Activated CD8-positive, alpha-beta T cell treated with anti-CD3 and anti-CD28 coated beads for 36 hours (primary cell): ENCODE data around the gene PPP2R3A. TPM values are rescaled to one million over a fixed set of nuclear protein-coding genes. Genes with fewer than 3 reads are reported as not detected.
A peak's percentile ranks its signal among the peaks of the same experiment; 100 is the strongest.

ENCODE experiments used
- ATAC-seq: fragments of 200-7000 bp; cut with Tn5 transposase; one replicate; pipeline ENCODE4 v1.10.0; 2021; ENCODE audit warnings: mild to moderate bottlenecking, moderate library complexity
- CTCF ChIA-PET: fragments of 350-600 bp; sonication (Branson Sonifier 250); formaldehyde crosslinking; loops from one replicate; lab custom pipeline; 2021; ENCODE audit warnings: antibody characterized with exemption; lab: Charles Lee
- POLR2A ChIA-PET: fragments of 350-600 bp; sonication (Branson Sonifier 250); formaldehyde crosslinking; loops from one replicate; lab custom pipeline; 2021; ENCODE audit warnings: antibody characterized with exemption; lab: Charles Lee
- DNase-seq: peaks from one replicate; pipeline ENCODE4 v3.0.0-alpha.2; 2020
- H3K27ac Mint-ChIP-seq: one replicate; pipeline ENCODE4 v1.8.0; 2021; ENCODE audit warnings: mild to moderate bottlenecking, mixed read lengths
- H3K27me3 Mint-ChIP-seq: one replicate; pipeline ENCODE4 v1.8.0; 2021; ENCODE audit warnings: mixed read lengths
- H3K36me3 Mint-ChIP-seq: one replicate; pipeline ENCODE4 v1.8.0; 2021; ENCODE audit warnings: low read depth, mixed read lengths
- H3K4me1 Mint-ChIP-seq: one replicate; pipeline ENCODE4 v1.8.0; 2021; ENCODE audit warnings: low read depth, mixed read lengths
- H3K4me3 Mint-ChIP-seq: one replicate; pipeline ENCODE4 v1.8.0; 2021; ENCODE audit warnings: mild to moderate bottlenecking, moderate library complexity, mixed read lengths
- H3K9me3 Mint-ChIP-seq: one replicate; pipeline ENCODE4 v1.8.0; 2021; ENCODE audit warnings: mixed read lengths
- intact Hi-C: fragments of 100-400 bp; cut with micrococcal nuclease; formaldehyde crosslinking; loops from one replicate; pipeline ENCODE4 v1.10.0; 2022
- total RNA-seq, 2 experiments: library from RNA; stranded (reverse); gene quantifications; one replicate each; pipeline ENCODE4 v1.2.3, GENCODE V29; 2021
- TF ChIP-seq, protein P1 (sequence below): fragments of 200-600 bp; IDR thresholded peaks from one replicate; pipeline ENCODE4 v1.8.0; 2022; ENCODE audit warnings: antibody characterized with exemption, mild to moderate bottlenecking

PPP2R3A gene
- total RNA-seq, 2 experiments from 2014 or later: 0.16 to 0.51 TPM

- no peak for DNase-seq
- no peak for ATAC-seq
- Mint-ChIP-seq H3K4me3 (no peak overlapping the region), H3K36me3 (peaks cover 5% of the 10 kb centered on the region), H3K27me3 (no peaks in the 10 kb centered on the region), H3K4me1 (peaks cover 77% of the 10 kb centered on the region), H3K27ac (no peak overlapping the region), H3K9me3 (no peaks in the 10 kb centered on the region)
- ChIA-PET POLR2A (interaction anchor here (0.8 to 12.2 kb wide), 4 partner anchors 10 to 34 kb away, joined by 4 to 87 read pairs (median 5); partner anchors contain the start of gene MSL2), CTCF (interaction anchor here (1.0 kb wide), 1 partner anchor 571 kb away, joined by 3 read pairs; the partner anchor contains the start of gene STAG1)
- TF ChIP-seq, protein P1, sequence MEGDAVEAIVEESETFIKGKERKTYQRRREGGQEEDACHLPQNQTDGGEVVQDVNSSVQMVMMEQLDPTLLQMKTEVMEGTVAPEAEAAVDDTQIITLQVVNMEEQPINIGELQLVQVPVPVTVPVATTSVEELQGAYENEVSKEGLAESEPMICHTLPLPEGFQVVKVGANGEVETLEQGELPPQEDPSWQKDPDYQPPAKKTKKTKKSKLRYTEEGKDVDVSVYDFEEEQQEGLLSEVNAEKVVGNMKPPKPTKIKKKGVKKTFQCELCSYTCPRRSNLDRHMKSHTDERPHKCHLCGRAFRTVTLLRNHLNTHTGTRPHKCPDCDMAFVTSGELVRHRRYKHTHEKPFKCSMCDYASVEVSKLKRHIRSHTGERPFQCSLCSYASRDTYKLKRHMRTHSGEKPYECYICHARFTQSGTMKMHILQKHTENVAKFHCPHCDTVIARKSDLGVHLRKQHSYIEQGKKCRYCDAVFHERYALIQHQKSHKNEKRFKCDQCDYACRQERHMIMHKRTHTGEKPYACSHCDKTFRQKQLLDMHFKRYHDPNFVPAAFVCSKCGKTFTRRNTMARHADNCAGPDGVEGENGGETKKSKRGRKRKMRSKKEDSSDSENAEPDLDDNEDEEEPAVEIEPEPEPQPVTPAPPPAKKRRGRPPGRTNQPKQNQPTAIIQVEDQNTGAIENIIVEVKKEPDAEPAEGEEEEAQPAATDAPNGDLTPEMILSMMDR: no peak
- intact Hi-C loops: no loop called here
Observed at GRCh38 chr3:136181741-136182140, 216.2 kb downstream of the PPP2R3A start.

DNA sequence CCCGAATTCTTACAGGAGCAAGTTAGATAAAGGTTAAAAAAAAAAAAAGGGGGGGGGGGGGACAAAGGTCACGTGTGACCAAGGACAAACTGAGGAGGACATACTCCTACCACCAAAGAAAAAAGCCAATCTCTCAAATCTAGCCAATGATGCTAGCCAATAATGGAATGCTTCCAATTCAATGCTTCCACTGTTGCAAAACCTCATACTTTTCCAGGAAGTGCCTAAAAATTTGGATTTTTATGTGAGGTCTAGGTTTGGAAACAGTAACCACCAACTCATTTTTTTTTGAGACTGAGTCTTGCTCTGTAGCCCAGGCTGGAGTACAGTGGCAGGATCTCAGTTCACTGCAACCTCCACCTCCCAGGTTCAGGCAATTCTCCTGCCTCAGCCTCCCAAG is 219.2 kb downstream of the PPP2R3A start:
- Mint-ChIP-seq H3K4me3 (no peak overlapping the region), H3K4me1 (peaks cover 76% of the 10 kb centered on the region)
- POLR2A ChIA-PET: interaction anchor here (2.6 to 12.2 kb wide), 2 partner anchors 11 to 12 kb away, joined by 13 to 87 read pairs; partner anchors contain the start of gene MSL2

GRCh38 chr3:136186344-136186743 is 220.8 kb downstream of the PPP2R3A start:
- POLR2A ChIA-PET: interaction anchor here (1.4 to 12.2 kb wide), 3 partner anchors 9 to 15 kb away, joined by 3 to 87 read pairs (median 3); partner anchors contain the start of gene MSL2
- TF ChIP-seq, protein P1: no peak
- CTCF ChIA-PET: no interaction called here
- ATAC-seq: peak; percentile 64
- H3K4me3 Mint-ChIP-seq: no peak overlapping the region
- intact Hi-C loops: no loop called here
- DNase-seq: peak; percentile 48
- H3K36me3 Mint-ChIP-seq: peaks cover 14% of the 10 kb centered on the region
- no peaks in the 10 kb centered on the region for H3K9me3 Mint-ChIP-seq
- peak overlapping the region; percentile 50 for H3K27ac Mint-ChIP-seq
- peaks cover 78% of the 10 kb centered on the region for H3K4me1 Mint-ChIP-seq
- H3K27me3 Mint-ChIP-seq: no peaks in the 10 kb centered on the region

More for the DNA sequence above, 219.2 kb downstream of the PPP2R3A start:
- TF ChIP-seq, protein P1: no peak
- ATAC-seq (no peak), DNase-seq (no peak)
- Mint-ChIP-seq H3K27me3 (no peaks in the 10 kb centered on the region), H3K36me3 (peaks cover 4% of the 10 kb centered on the region), H3K27ac (no peak overlapping the region), H3K9me3 (no peaks in the 10 kb centered on the region)
- CTCF ChIA-PET: interaction anchor here (0.8 kb wide), 1 partner anchor 106 kb away, joined by 3 read pairs; no protein-coding TSS in a partner anchor
- intact Hi-C loops: no loop called here

DNA sequence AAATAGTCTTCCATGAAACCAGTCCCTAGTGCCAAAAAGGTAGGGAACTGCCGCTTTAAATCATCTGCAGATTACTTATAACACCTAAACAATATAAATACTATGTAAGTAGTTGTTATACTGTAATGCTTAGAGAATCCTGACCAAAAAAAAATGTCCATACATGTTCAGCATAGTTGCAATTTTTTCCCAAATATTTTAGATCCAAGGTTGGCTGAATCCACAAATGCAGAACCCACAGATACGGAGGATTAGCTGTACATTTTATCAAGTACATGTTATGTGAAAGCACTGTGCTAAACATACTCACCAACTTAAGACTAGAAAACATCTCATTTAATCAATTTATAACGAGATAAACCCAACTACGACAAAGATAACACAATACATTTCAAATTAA is 221.3 kb downstream of the PPP2R3A start:
- H3K4me1 Mint-ChIP-seq: peaks cover 82% of the 10 kb centered on the region
- H3K27me3 Mint-ChIP-seq: no peaks in the 10 kb centered on the region
- CTCF ChIA-PET: interaction anchor here (1.0 kb wide), 1 partner anchor 99 kb away, joined by 3 read pairs; no protein-coding TSS in a partner anchor
- peak overlapping the region; percentile 50 for H3K27ac Mint-ChIP-seq
- intact Hi-C loops: no loop called here
- H3K9me3 Mint-ChIP-seq: no peaks in the 10 kb centered on the region
- DNase-seq (no peak), ATAC-seq (no peak)
- TF ChIP-seq, protein P1: no peak
- no peak overlapping the region for H3K4me3 Mint-ChIP-seq
- POLR2A ChIA-PET: interaction anchor here (1.6 to 12.2 kb wide), 2 partner anchors 9 to 16 kb away, joined by 3 to 87 read pairs; partner anchors contain the start of gene MSL2
- H3K36me3 Mint-ChIP-seq: peaks cover 19% of the 10 kb centered on the region

DNA sequence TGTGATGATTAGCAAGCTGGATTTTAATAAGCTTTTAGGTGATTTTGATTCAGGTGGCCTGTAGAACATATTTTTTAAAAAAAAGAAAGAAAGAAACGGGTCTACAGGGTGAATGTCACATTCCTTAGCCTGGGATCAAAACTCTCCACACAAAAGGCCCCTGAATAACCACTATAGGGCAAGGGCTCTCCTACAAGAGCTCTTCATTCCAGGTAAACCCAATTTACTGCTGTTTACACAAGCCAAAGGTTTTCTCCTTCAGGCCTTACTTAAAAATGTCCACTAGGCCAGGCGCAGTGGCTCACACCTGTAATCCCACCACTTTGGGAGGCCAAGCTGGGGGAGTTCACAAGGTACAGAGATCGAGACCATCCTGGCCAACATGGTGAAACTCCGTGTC is 222.3 kb downstream of the PPP2R3A start:
- Mint-ChIP-seq H3K4me1 (peaks cover 81% of the 10 kb centered on the region), H3K36me3 (peaks cover 28% of the 10 kb centered on the region), H3K4me3 (no peak overlapping the region), H3K9me3 (no peaks in the 10 kb centered on the region), H3K27ac (peak overlapping the region; percentile 25), H3K27me3 (no peaks in the 10 kb centered on the region)
- TF ChIP-seq, protein P1: no peak
- ChIA-PET CTCF (interaction anchor here (1.0 kb wide), 1 partner anchor 100 kb away, joined by 3 read pairs; no protein-coding TSS in a partner anchor), POLR2A (interaction anchor here (0.8 to 0.9 kb wide), 2 partner anchors 10 to 1987 kb away, joined by 3 read pairs; partner anchors contain the start of gene DBR1)
- DNase-seq: no peak
- no peak for ATAC-seq
- intact Hi-C loops: no loop called here
